PC-9 (cell line): ENCODE results near the gene ROR2.

Experiments used
- CTCF ChIP-seq: fragments of 200-600 bp; sonication (generic); conservative IDR thresholded peaks from 2 replicates; pipeline ENCODE4 v1.6.1; 2017; ENCODE audit warnings: mixed run types, antibody characterized with exemption, mild to moderate bottlenecking, moderate library complexity
- EZH2 ChIP-seq: fragments of 200-600 bp; sonication (generic); IDR thresholded peaks from 2 replicates; pipeline ENCODE4 v1.8.0; 2017; ENCODE audit warnings: antibody characterized with exemption, low read depth

- no peak for TF ChIP-seq CTCF
- TF ChIP-seq EZH2, result no peak
Measured at GRCh38 chr9:91515074-91515687, 434.8 kb downstream of the ROR2 start.
